Stimulated activated CD8-positive, alpha-beta memory T cell treated with anti-CD3 and anti-CD28 coated beads, Interleukin-7, amount 100 ng/mL, for 24 hours (primary cell): ENCODE measurements around the gene DEFB129.
"Not testable (repeated sequence)": the region's sequence is repeated elsewhere in the genome, so short reads cannot be mapped to it uniquely, and the experiment has no call there.

Experiments used
- DNase-seq: peaks from one replicate; pipeline ENCODE4 v3.0.0-alpha.2; 2020; ENCODE audit warnings: low read depth

DEFB129 gene

GRCh38 chr20:253447-253846 is 26.4 kb downstream of the DEFB129 start:
- DNase-seq: not testable (repeated sequence)

- no peak for DNase-seq
Measured at GRCh38 chr20:257419-257818, 30.4 kb downstream of the DEFB129 start, which contains the start of gene DEFB132. Gene DEFB132, plus strand, starts transcription at chr20:257724. Its CDS starts 55 bp downstream, at chr20:257779.

GRCh38 chr20:258269-258858 is 31.3 kb downstream of the DEFB129 start:
- no peak for DNase-seq

- no peak for DNase-seq
Measured at GRCh38 chr20:258963-259362, 31.9 kb downstream of the DEFB129 start.

- no peak for DNase-seq
Measured at GRCh38 chr20:259981-260380, 32.9 kb downstream of the DEFB129 start.

GRCh38 chr20:263701-264100 is 36.6 kb downstream of the DEFB129 start:
- DNase-seq: no peak

GRCh38 chr20:266596-267562 is 39.8 kb downstream of the DEFB129 start:
- DNase-seq: peak; percentile 89

GRCh38 chr20:270517-270916 is 43.5 kb downstream of the DEFB129 start:
- DNase-seq: no peak

GRCh38 chr20:271069-271468 is 44.0 kb downstream of the DEFB129 start:
- DNase-seq: no peak

- DNase-seq: no peak
Measured at GRCh38 chr20:271528-271927, 44.5 kb downstream of the DEFB129 start.

- no peak for DNase-seq
Measured at GRCh38 chr20:272718-273117, 45.7 kb downstream of the DEFB129 start.

- DNase-seq: no peak
Measured at GRCh38 chr20:273884-274283, 46.8 kb downstream of the DEFB129 start.

- DNase-seq: no peak
Measured at GRCh38 chr20:275791-276190, 48.7 kb downstream of the DEFB129 start.

GRCh38 chr20:276620-277495 is 49.8 kb downstream of the DEFB129 start:
- DNase-seq: no peak

GRCh38 chr20:277496-277781 is 50.4 kb downstream of the DEFB129 start:
- no peak for DNase-seq

GRCh38 chr20:278181-278580 is 51.1 kb downstream of the DEFB129 start:
- DNase-seq: no peak

- no peak for DNase-seq
Measured at GRCh38 chr20:278607-279571, 51.8 kb downstream of the DEFB129 start.
